DOHH2 (cell line): Measurements from ENCODE around the gene FAM241B.

Experiments used
- H3F3A ChIP-seq: fragments of 200-600 bp; sonication (generic), shearing (Covaris generic); 2 replicates; pipeline ENCODE4 v1.6.0; 2016; ENCODE audit warnings: antibody characterized with exemption, mild to moderate bottlenecking; ENCODE audit not compliant: control insufficient read depth, insufficient read depth
- H3K27ac ChIP-seq: fragments of 200-600 bp; sonication (generic); 2 replicates; pipeline ENCODE4 v1.5.1; 2014; ENCODE audit warnings: low read depth, mild to moderate bottlenecking, low read length, moderate library complexity
- H3K27me3 ChIP-seq: fragments of 200-600 bp; sonication (generic); 2 replicates; pipeline ENCODE4 v1.6.1; 2014; ENCODE audit warnings: mild to moderate bottlenecking, low read length, mixed read lengths; ENCODE audit not compliant: control insufficient read depth
- H3K36me3 ChIP-seq: fragments of 200-600 bp; sonication (generic); 2 replicates; pipeline ENCODE4 v1.6.1; 2014; ENCODE audit warnings: mild to moderate bottlenecking, low read length, moderate library complexity, mixed read lengths; ENCODE audit not compliant: control insufficient read depth
- H3K4me1 ChIP-seq: fragments of 200-600 bp; sonication (generic); 2 replicates; pipeline ENCODE4 v1.6.1; 2014; ENCODE audit warnings: mild to moderate bottlenecking, low read length, mixed read lengths; ENCODE audit not compliant: control insufficient read depth
- H3K4me2 ChIP-seq: fragments of 200-600 bp; sonication (generic); 2 replicates; pipeline ENCODE4 v1.6.0; 2014; ENCODE audit warnings: mild to moderate bottlenecking, low read length, moderate library complexity
- H3K4me3 ChIP-seq: fragments of 200-600 bp; sonication (generic); 2 replicates; pipeline ENCODE4 v1.5.1; 2014; ENCODE audit warnings: mild to moderate bottlenecking, low read length, mixed read lengths
- H3K79me2 ChIP-seq: fragments of 200-600 bp; sonication (generic); 2 replicates; pipeline ENCODE4 v1.6.1; 2014; ENCODE audit warnings: mild to moderate bottlenecking, low read length, mixed read lengths; ENCODE audit not compliant: control insufficient read depth
- H3K9me2 ChIP-seq: fragments of 200-600 bp; sonication (generic); replicated peaks from 2 replicates; pipeline ENCODE4 v1.6.1; 2014; ENCODE audit warnings: mild to moderate bottlenecking, low read length, mixed read lengths; ENCODE audit not compliant: control insufficient read depth
- H3K9me3 ChIP-seq: fragments of 200-600 bp; sonication (generic); 2 replicates; pipeline ENCODE4 v1.6.1; 2014; ENCODE audit warnings: antibody characterized with exemption, low read length, mixed read lengths; ENCODE audit not compliant: control insufficient read depth, insufficient read depth
- H4K20me1 ChIP-seq: fragments of 200-600 bp; sonication (generic); 2 replicates; pipeline ENCODE4 v1.6.0; 2014; ENCODE audit warnings: low read depth, mild to moderate bottlenecking, antibody characterized with exemption, low read length, moderate library complexity; ENCODE audit not compliant: control insufficient read depth, insufficient read depth
- CTCF ChIP-seq: fragments of 200-600 bp; sonication (generic); IDR thresholded peaks from one replicate; pipeline ENCODE4 v1.5.1; 2014; ENCODE audit warnings: antibody characterized with exemption, mild to moderate bottlenecking, low read depth, low read length; ENCODE audit not compliant: poor library complexity, severe bottlenecking
- EZH2phosphoT487 ChIP-seq: fragments of 200-600 bp; sonication (generic); IDR thresholded peaks from 2 replicates; pipeline ENCODE4 v1.6.1; 2017; ENCODE audit warnings: borderline replicate concordance, mild to moderate bottlenecking, antibody characterized with exemption, low read length, moderate library complexity, mixed read lengths

FAM241B gene

DNA sequence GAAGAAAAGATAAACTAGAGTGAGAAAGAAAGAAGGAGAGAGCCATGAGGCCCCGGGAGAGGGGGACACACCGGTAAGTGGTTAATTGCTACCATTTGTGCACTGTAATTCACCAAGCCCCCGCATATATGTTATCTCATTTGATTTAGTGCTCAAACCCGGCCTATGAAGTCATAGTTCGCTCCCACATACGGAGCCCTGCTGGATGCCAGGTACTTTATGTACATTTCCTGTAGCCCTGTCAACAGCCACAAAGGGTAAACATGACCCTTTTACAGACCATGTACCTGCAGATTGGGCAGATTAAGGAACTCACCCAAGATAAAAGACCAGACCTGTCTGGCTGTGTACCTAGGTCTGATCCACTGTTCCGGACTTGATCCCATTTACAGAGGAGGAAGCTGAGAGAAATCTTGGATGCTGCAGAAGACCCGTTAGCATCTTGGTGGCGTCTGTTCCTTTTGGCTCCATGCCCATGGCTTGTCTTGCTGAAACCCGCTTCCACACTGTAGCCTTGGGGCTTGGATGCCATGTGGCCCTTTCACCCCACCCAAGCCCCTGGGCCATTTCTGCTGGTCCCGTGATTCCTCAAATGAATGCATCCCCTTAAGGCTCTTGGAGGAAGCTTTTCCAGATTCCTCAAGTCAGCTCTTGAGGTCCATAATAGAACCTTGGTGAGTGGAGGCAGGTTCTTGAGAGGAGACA, 32.3 kb downstream of the FAM241B start:
- no peaks in the 10 kb centered on the region for H3K36me3 ChIP-seq
- H3K9me3 ChIP-seq: no peaks in the 10 kb centered on the region
- no peak for TF ChIP-seq EZH2phosphoT487
- no peak for TF ChIP-seq CTCF
- no peaks in the 10 kb centered on the region for H3K79me2 ChIP-seq
- no peaks in the 10 kb centered on the region for H3K4me1 ChIP-seq
- H3K27ac ChIP-seq: no peak overlapping the region
- H3K27me3 ChIP-seq: peaks cover 8% of the 10 kb centered on the region; the same call in 1 of the 2 replicates
- H3K4me2 ChIP-seq: no peak overlapping the region
- no peaks in the 10 kb centered on the region for H3F3A ChIP-seq
- H3K4me3 ChIP-seq: no peak overlapping the region
- no peaks in the 10 kb centered on the region for H4K20me1 ChIP-seq
- no peaks in the 10 kb centered on the region for H3K9me2 ChIP-seq

GRCh38 chr10:69662901-69663300, 32.9 kb downstream of the FAM241B start:
- H3K79me2 ChIP-seq: no peaks in the 10 kb centered on the region
- H3K27ac ChIP-seq: no peak overlapping the region
- H3K4me3 ChIP-seq: no peak overlapping the region
- no peaks in the 10 kb centered on the region for H4K20me1 ChIP-seq
- no peak overlapping the region for H3K4me2 ChIP-seq
- H3K9me3 ChIP-seq: no peaks in the 10 kb centered on the region
- TF ChIP-seq EZH2phosphoT487 (no peak), CTCF (no peak)
- H3K27me3 ChIP-seq: peaks cover 12% of the 10 kb centered on the region
- H3K9me2 ChIP-seq: no peaks in the 10 kb centered on the region
- H3K4me1 ChIP-seq: no peaks in the 10 kb centered on the region
- H3K36me3 ChIP-seq: no peaks in the 10 kb centered on the region
- H3F3A ChIP-seq: no peaks in the 10 kb centered on the region

GRCh38 chr10:69663369-69663947, 33.4 kb downstream of the FAM241B start:
- peaks cover 11% of the 10 kb centered on the region for H3K27me3 ChIP-seq
- H3K4me3 ChIP-seq: no peak overlapping the region
- H3F3A ChIP-seq: no peaks in the 10 kb centered on the region
- no peaks in the 10 kb centered on the region for H3K9me2 ChIP-seq
- H4K20me1 ChIP-seq: no peaks in the 10 kb centered on the region
- H3K4me2 ChIP-seq: no peak overlapping the region
- no peak for TF ChIP-seq EZH2phosphoT487
- no peak for TF ChIP-seq CTCF
- no peaks in the 10 kb centered on the region for H3K4me1 ChIP-seq
- no peaks in the 10 kb centered on the region for H3K9me3 ChIP-seq
- H3K79me2 ChIP-seq: no peaks in the 10 kb centered on the region
- no peak overlapping the region for H3K27ac ChIP-seq
- no peaks in the 10 kb centered on the region for H3K36me3 ChIP-seq
